ENCODE measurements around the gene METTL27.
"Not testable (repeated sequence)": the region's sequence is repeated elsewhere in the genome, so short reads cannot be mapped to it uniquely, and the experiment has no call there.

Gene METTL27

GRCh38 chr7:73812996-73813395 is 29.3 kb downstream of the METTL27 start:
- DNase-seq, result no peak

GRCh38 chr7:73811760-73812168 is 30.6 kb downstream of the METTL27 start:
- peak; percentile 68 for DNase-seq

- no peak for DNase-seq
These were observed 31.3 kb downstream of the METTL27 start for GRCh38 chr7:73810998-73811360.

- DNase-seq, result no peak
These were observed 32.8 kb downstream of the METTL27 start for GRCh38 chr7:73809467-73809951.

GRCh38 chr7:73802459-73802858 is 39.9 kb downstream of the METTL27 start:
- DNase-seq, result no peak

GRCh38 chr7:73801577-73801976 is 40.7 kb downstream of the METTL27 start:
- DNase-seq, result no peak

GRCh38 chr7:73799282-73800141 is 42.8 kb downstream of the METTL27 start:
- DNase-seq, result no peak

GRCh38 chr7:73797176-73797575 is 45.1 kb downstream of the METTL27 start:
- not testable (repeated sequence) for DNase-seq

- DNase-seq, result not testable (repeated sequence)
These were observed 45.7 kb downstream of the METTL27 start for GRCh38 chr7:73796656-73797055.

- not testable (repeated sequence) for DNase-seq
These were observed 47.1 kb downstream of the METTL27 start for GRCh38 chr7:73795188-73795587.

- DNase-seq, result not testable (repeated sequence)
These were observed 51.1 kb downstream of the METTL27 start for GRCh38 chr7:73791170-73791690.

GRCh38 chr7:73789051-73789450 is 53.3 kb downstream of the METTL27 start:
- DNase-seq, result no peak

GRCh38 chr7:73787786-73788048 is 54.6 kb downstream of the METTL27 start:
- DNase-seq, result not testable (repeated sequence)

- DNase-seq, result no peak
These were observed 55.7 kb downstream of the METTL27 start for GRCh38 chr7:73786588-73786987.
